ENCODE results near the gene YPEL4.
A peak's percentile ranks its signal among the peaks of the same experiment; 100 is the strongest.

Gene YPEL4

DNA sequence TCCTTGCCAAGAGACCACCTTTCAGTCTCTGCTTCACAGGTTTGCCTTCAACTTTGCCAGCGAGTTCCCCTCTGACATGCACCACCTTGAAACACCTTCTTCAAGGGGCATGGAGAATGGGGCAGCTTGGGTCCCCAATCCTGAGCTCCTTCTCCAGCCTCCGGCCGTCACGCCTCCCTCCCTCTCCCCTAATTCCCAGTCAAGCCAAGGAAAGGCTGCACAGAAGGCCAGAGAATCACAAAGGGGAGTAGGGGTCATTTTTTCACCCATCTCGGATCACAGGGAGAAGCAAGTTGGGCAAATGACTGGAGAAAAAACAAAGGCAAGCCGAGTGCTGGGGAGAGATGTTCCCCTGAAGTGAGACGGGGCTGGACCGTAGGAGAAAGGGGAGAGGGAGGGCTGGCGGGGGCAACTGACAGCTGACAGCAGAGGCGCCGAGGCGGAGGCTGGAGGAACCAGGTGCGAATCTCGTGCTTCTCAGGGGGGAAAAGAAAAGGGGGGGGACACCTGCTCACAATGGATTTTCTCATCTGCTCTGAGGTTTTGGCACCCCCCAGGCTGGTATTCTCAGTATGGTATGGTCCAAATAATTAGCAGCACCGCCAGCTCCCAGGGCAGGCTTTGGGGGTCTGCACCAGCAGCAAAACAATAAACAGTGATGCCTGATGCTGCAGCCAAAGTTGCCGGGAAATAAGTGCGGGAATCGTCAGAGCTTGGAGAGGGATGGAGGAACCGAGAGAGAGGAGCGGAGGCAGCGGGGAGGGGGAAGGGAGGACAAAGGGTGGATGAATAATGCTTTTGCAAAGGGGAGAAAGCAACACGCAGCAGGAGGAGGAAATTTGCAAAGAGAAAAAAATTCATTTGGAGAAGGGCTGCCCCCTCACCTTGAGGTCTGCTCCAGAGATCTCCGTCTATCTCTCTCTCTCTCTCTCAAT lies 644 bp downstream of the YPEL4 start:
- DNase-seq, result no peak

DNA sequence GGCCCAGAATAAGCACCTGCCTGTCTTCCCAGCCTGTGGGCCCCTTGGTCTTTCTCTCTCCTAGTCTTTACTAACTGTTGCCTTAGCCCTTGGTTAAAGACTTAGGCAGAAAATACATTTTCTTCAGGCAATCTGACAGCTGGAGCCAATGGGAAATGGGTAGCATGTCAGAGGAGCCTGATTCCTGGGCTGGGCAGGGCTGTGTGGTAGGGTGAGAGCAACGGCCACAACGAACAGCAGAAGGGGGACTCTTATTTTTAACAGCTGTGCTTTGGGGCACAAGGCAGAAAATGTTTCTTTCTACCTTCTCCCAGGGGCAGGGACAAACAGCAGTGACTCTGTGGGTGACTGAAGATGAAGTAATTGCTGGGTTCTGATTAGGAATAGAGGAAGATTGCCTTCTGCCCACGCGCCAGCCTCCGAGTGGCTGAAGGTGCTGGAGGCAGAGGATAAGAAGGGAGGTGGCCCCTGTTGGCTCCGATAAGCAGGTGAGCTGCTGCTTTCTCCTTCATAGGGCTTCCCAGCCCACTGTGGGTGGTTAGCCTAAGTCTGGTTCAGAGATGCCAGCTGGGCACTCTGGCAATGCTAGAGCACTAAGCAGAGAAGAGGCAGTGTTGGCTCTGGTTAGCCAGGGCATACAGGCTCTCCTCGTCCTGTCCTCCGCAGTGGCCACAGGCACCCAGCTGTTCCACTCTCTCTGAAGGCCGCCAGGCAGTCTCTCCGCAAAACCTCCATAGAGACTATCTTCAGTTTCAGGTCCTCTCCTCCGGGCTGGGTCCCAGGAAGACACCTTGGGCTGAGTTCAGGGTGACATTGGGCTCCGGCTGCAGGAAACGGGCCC lies 1.5 kb downstream of the YPEL4 start:
- DNase-seq, result no peak

DNA sequence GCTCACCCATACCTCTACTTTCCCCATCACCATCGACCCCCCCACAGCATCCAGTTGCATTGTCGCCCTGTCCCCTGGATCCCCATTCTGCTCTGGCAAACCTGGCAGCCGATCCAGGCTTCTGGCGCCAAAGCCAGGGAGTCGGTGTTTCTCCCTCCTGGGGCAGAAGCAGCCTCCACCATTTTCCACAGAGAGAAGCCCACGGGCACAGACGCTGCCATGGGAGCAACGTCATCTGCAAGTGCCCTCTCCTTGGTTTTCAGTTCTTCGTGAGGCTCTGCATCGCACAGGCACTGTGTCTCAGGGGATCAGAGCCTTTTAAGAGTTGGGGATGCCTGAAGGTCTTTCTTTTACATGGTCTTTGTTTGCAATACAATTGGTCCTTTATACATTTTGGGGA lies 2.3 kb downstream of the YPEL4 start:
- no peak for DNase-seq

DNA sequence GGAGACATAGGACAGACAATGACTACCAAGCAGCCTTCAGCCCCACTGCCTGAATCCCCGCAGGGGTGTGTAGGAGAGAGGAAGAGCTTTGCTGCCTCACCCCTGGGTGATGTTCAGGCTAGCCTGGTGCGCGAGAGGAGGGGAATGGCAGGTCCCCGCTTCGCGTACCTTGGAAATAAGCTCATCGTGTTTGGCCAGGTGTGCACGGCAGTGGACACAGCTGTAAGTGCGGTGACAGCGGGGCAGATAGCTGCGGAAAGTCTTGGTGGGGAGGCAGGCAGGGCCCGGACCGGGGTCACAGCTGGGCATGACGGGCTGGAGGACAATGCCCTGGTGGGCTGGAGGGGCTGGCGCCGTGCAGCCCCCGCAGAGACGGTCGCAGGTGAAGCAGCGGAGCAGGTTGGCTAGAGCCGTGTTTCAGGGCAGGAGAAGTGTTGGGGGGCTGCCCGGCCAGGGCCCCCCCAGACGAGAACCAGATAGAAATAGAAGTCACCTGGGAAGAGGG lies 2.9 kb downstream of the YPEL4 start:
- no peak for DNase-seq

DNA sequence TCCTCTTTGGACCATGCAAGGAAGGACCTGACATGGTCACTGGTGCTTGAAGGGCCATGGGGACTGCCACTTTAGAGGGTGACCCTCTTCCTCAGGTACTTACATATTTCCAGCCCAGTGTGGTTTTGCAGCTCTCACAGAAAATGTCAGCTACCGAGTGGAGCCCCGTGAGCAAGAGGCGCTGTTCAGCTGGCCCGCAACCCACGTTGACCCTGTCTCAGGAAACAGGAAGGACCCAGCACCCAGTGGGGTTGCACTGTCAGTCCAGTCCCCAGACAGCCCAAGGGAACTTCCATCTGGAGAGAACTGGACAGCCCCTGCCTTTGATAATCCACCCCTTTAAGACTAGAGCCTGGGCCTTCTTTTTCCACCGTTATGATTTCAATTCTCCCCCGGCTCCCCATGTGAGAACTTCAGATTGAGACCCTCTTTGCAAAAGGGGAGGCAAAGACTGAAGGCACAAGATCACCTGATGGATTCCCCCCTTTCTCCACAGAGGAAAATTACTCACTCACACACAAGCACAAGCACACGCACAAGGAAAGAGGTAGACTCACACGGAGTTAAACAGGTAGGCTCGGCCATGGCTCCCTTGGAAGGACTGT lies 3.4 kb downstream of the YPEL4 start:
- DNase-seq, result no peak

DNA sequence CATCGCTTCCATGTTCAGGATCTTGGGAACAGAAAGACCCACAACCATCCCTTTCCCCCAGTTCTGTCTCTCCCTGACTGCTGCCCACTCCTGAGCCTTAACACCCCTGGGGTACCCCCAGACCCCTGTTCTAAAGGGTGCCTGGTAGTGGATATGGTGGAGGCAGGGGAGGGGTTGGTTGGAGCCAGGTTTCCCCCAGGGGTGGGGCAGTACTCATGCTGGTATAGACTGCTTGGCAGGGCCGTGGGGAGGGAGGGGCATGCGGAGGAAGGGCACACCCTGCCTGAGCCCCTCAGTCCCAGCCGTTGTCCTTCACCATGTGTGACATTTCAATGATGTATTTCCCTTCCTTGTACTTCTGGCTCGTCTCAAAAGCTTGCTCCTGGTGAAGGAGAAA lies 4.0 kb downstream of the YPEL4 start:
- DNase-seq, result no peak

DNA sequence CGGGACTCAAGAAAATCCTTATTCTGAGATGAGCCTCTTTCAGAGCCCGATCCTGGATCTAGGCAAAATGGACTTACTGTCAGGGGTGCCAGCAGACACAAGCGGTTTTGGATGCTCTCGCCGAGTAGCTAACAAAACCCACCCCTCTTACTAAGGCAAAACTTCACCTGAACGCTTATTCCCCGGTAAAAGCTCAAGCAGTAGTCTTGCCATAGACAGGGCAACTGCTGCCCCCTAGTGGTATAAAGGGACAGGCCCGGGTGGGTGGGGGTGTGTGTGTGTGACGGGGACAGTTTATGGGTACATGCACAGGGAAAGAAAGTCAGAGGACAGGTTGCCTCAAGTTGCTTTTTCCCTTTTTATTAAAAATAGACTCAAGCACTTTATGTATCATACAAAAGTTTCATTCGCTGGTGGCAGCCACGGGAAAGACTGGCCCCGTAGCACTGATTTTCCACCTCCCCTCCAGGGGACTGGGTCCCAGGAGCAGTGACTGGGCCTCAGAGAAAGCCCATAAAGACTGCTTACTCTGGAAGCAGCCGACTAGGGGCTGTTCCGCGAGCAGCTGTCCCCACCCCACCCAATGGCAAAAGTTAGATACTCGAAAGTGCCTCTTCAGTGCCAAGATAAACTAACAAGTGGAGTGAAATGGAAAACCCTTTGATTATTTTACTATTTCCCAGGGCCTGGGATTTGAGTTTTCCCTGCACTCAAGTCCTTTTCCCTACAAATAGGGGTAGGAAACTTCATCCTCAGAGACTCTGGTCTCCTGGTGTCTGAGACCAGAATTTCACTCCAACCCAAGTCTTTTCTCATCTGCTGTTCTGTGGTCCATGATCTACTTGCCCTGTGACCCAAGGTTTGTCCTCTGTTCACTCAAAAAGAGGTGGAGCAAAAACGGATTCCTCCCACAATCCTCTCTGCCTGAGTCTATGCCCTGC lies 4.7 kb downstream of the YPEL4 start:
- peak; percentile 87 to 94 for DNase-seq

DNA sequence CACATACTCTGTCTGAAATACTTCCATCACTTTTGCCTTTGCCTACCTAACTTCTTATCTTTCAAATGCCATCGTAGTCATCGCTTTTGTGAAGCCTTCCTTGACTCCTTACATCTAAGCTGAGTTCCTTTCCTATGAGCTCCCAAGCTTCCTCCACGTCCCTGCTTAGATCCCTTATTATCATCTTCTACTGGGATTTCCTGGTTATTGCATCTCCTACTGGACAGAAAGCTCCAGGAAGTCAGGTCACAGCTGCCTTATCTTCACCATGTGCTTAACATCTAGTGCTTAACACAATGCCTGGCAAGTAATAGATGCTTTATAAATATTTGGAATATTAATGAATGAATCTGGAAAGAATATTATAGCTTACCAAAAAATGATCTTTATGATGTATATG lies 5.9 kb downstream of the YPEL4 start:
- no peak for DNase-seq

DNA sequence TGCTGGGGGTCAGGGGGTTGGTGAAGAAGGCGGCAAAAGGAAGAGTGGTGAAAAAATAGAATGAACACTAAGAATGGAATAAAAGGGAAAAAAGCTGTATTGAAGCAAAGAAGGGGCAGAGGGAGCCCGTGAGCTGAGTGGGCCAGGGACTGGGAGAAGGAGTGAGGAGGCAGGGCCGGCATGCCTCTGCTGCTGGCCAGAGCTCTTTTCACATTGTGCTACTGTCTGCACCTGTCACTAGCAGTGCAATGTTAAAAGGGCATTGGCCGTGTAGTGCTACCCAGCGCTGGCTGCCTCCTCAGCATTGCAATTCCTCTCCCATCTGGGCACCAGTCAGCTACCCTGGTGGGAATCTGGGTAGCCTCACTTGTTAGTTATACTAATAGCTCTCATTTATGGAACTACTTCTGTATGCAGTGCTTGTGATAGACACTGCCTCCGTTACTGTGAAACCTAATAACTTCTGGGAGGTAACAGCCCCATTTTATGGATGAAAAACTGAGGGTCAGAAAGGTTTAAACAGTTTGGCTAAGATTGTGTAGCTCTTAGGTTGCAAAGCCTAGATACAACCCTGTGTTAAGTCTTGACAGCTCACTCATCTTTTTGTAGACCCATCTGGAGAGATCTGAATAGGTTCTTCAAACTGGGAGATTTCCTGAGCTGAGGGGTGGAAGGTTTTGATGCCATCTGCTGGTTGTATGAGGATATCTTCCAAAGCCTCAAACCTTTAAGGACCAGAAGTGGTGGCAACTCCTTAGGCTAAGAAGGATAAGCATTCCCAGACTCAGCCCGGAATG lies 8.5 kb downstream of the YPEL4 start:
- no peak for DNase-seq

DNA sequence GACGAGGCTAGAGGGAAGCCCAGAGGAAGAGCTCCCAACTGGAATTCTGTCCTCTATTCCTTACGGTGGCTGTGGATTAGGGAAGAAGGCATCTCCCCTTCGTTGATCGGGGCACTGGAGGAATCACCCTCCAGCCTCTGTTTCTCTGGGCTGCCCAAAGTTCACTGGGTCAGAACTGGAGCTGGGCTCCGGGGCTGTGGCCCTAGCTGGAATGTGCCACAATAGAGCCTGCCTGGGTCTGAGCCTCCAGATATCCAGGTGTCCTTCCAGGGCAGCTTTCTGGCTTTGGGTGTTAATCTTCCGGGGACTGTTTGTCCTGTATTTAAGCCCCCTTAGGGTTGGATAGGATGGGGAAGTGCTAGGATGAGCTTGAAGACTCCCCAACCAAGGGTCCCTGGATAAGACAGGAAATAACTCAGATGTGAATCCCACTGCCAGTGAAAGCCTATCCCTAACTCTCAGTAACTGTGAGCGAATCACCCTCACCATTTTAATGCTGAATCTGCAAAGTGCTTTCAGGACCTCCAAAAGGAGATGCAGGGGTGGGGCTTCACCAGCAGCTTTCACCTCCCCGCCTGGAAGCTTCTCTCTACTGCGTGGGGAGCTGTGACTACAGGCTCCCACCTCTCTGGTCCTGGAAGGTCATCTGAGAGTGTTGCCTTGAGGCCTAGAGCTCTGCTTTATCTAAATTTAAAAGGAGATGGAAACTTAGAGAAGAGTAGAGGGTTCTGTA lies 9.5 kb downstream of the YPEL4 start:
- no peak for DNase-seq

DNA sequence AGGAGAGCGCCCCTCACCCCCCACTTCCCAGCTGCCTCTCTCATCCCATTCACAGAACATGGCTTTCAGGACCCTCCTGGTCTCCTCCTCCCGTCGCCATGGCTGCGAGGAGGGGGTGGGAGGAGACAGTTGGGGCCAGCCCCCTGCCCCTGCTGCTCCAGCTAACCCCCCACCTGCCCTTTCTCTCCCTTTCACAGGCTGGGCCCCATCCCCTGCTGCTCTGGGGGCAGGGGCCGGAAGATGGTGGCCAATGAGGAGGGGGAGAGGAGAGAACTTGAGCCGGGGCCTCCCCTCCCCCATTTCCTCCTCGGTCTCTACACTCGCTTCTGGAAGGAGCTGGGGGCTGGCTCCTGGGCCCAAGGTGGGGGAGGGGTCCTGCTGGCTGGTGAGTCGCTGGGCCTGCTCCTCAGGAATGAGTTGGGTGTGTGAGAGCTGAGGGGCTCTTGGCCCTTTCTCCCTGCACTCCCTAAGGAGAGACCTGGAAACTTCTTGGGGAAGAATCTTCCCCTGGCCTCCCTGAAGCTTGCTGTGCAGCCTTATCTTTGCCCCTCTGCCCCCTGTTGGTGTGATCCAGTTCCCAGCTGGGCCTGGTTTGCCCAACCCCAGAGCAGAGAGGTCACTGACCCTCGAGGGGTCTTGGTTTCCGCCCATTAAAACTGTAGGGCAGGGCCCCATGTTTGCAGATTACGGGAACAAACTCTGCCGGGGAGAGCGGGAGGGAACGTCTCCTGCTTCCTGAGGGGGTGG lies 10.2 kb downstream of the YPEL4 start:
- DNase-seq, result no peak

DNA sequence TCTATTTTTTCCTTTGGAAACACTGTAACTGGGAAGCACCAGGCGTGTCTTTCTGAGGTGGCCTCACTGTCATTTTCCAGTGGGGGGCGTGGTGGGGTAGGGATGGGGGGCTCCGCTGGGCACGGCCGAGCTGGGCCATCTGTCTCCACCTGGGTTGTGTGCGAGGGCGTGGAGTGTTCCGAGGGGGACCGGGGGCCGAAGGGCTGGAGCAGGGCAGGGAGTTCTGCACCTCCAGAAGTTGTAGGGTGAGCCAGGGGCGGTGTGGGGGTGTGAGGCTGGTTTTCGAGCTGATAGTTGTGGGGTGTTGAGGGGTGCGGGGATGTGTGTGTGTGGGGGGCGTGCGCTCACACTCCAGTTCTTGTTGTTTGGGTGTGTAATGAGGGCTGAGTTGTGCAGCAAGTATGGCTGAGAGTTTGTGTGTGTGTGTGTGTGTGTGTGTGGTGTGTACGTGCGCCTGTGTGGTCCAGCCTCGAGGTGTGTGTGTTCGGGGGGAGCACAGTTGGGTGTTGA lies 10.8 kb downstream of the YPEL4 start:
- DNase-seq, result no peak

DNA sequence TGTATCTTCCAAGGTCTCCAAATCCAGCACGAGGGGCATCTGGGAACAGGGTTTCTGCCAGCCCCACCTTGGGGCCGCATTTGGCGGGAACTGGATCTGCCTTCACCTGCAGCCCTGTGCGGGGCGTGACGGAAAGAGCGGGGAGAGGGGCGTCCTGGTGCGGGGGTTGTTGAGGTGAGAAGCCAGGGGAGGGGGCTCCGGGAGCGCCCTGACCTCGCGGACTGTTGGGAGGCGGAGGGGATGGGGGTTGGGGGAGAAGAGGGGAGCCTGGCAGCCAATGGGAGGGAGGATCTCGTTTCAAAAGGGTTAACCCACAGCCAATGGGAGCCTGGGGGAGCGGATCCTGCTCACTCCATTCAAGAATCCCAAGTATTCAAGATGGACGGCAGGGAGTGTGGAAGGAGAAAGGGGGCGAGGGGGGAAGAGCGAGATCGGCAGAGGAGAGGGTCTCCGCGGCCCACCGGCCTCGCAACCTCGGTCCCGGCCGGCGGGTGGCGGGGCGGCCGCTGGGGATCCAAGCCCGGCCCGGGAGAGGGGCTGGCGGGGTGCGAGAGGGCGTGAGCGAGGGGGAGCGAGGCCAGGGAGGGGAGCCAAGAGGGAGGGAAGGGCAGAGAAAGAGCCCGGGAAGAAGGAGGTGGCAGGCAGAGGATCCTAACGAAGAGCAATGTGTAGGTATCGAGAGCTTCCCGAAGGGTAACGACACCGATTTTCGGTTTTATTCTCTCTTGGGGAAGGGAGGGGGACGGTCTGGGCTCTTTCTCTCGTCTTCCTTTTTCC lies 11.5 kb downstream of the YPEL4 start:
- no peak for DNase-seq

DNA sequence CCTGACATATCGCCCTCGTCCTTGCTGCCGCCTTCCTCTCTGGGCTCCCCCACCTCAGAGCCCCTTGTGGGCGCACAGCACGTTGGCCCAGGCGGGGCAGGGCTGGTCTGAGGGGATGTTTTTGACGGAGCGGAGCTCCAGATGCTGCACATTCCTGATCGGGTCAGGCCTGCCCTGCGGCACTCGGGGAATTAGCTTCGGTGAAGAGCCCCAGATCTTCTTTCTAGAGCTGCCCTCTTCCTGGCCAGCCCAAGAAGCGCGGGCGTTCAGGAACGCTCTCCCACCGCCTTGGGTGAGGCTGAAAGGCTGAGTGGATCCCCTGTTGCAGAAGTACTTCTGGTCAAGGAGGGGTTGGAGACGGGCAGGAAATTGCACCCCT lies 12.1 kb downstream of the YPEL4 start:
- DNase-seq, result no peak

DNA sequence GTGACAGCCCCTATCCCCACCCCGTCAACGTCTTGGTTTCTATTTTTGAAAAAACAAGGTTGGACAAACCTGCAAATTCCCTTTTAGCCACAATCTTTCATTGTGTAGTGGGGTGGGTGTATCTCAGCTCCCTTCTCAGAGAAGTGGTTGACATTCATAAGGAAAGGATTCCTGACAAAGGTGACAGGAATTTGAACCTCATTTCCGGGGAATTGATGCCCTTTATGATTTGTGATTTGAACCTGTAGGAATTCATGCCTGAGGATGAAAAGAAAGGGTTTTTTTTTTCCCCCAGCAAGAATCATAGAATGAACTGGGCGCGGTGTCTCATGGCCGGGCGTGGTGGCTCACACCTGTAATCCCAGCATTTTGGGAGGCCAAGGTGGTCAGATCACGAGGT lies 14.5 kb downstream of the YPEL4 start:
- DNase-seq, result no peak

DNA sequence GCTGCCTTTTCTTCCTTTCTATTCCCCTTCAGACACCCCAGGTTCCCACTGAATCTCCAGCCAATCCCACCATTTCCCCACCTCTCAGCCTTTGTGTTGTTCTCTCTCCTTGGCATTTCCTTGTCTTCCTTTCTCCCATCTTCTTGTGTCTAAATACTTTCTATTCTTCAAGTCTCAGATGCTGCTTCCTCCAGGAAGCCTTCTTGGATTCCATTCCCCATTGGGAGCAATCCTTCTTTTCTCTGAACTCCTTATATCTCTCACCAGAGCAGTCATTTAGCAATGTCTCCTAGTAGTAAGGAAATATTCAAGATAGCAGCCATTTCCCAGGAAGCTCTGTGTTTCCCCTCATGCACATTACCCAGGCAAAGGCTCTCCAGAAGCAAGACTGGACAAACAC lies 15.4 kb downstream of the YPEL4 start:
- DNase-seq, result no peak

DNA sequence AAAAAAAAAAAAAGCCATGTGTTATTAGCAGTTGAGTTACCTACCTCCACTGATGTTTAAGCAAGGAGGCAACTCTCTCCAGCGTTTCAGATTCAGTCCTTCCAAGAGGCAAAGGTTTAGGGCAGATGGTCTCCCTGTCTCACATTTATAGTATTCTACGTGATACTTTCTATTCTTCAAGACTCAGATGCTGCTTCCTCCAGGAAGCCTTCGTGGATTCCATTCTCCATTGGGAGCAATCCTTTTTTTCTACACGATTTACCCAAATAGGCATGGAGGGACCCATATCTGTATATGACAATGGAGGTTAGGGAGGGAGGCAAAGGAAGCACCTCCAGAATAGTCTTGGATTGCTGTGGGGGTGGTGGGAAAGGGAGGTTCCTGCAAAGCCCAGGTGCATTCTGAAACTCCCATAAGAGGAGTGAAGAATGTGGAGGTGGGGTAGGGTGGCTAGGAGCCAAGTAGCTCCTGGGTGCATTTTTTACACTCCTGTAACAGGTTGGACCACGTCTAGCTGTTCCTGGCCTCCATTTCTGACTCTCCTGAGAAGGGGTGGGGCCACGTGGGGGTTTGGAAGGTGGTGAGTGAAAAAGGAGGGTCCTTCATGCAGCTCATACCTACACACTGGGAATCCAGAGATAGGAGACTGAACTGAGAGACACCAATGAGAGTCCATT lies 16.2 kb downstream of the YPEL4 start:
- DNase-seq, result no peak

DNA sequence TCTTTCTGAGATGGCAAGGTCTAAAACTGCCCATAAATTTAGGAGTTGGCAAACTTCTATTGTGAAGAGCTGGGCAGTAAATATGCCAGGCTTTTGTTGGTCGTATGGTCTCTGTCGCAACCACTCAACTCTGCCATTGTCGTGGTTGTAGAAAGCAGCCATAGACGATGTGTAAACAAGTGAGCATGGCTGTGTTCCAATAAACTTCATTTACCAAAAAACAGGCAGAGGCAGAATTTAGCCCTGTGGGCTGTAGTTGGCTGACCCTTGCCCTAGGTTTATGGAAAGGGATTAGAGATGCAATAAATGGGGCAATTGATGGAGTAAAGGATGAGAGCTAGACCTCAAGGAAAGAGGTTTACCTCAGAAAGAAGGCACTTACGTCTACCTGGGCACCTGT lies 17.6 kb downstream of the YPEL4 start:
- DNase-seq, result no peak
